ENCODE measurements around the gene MSANTD2.
"Not testable (repeated sequence)": the region's sequence is repeated elsewhere in the genome, so short reads cannot be mapped to it uniquely, and the experiment has no call there.

MSANTD2 gene

DNA sequence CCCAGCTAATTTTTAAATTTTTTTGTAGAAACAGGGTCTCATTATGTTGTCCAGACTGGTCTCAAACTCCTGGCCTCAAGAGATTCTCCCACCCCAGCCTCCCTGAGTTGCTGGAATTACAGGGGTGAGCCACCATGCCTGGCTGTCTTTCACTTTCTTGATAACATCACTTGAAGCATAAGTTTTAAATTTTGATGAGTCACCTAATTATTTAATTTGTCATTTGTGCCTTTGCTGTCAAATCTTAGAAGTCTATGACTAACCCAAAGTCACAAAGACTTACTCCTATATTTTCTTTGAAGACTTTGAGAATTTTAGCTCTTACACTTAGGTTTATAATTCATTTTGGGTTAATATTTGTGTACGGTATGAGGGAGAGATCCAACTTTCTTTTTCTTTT, 14.5 kb upstream of the MSANTD2 start:
- DNase-seq, result no peak

GRCh38 chr11:124812876-124813275, 12.7 kb upstream of the MSANTD2 start:
- no peak for DNase-seq

DNA sequence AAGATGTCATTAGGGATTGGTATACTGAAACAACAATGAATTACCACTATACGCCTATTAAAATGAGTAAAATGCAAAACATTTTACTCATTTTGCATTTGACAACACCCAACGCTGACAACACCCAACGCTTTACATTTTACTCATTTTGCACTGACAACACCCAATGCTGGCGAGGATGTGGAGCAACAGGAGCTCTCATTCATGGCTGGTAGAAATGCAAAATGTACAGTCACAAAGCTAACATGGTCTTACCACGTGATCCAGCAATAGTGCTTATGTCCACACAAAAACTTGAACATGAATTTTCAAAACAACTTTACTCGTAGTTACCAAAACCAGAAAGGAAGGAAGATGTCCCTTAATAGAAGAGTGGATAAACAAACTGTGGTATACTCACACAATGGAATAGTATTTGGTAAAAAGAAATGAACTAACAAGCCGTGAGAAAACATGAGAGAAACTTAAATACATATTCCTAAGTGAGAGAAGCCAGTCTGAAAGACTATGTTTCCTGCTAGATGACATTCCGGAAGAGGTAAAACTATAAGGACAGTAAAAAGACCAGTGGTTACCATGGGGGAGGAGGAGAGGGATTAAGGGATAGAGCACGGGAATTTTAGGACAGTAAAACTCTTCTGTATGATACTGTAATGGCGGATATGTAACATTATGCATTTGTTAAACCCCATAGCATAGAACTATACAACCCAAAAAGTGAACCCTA, 11.4 kb upstream of the MSANTD2 start:
- DNase-seq, result no peak

GRCh38 chr11:124807660-124808270, 7.6 kb upstream of the MSANTD2 start:
- DNase-seq, result no peak

GRCh38 chr11:124807201-124807600, 7.0 kb upstream of the MSANTD2 start:
- DNase-seq, result no peak

- DNase-seq, result no peak
Measured at GRCh38 chr11:124804884-124805283, 4.7 kb upstream of the MSANTD2 start.

- DNase-seq, result no peak
Measured at GRCh38 chr11:124801636-124802312, 1.6 kb upstream of the MSANTD2 start.

- no peak for DNase-seq
Measured at GRCh38 chr11:124801014-124801413, 808 bp upstream of the MSANTD2 start.

GRCh38 chr11:124799348-124800225, 619 bp downstream of the MSANTD2 start:
- peak; percentile 38 to 40 for DNase-seq

DNA sequence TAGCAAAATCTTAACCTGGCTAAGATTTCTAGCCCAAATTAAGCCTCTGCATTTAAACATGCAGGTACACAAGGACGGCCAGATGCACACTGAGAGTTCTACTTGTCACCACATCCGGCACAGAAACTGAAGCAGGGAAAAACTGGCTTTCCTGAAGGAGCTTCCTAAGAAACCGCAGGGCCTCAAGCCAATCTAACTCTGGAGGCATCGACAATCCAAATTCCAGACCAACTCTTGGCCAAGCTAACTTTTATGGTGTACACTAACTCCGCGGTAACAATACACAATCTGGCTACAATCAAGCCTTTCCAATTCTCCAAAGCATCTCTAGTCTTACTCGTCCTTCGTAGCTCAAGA, 1.2 kb downstream of the MSANTD2 start:
- DNase-seq, result peak in 1 of 2 donors; percentile 7

DNA sequence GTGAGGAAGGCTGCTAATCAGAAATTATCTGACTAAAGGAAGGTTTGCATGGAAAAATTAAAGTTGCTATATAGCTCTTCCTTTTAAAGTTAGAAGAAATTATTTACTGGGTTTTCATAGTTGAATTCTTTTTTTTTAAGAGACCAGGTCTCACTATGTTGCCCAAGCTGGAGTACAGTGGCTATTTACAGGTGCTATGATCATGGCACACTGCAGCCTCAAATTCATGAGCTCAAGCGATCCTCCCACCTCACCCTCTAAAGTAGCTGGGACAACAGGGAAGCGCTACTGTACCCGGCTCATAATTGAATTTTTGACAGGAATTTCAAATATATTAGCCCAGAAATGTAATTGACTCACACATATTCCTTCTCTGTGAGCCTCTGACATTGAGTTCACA, 3.9 kb downstream of the MSANTD2 start:
- DNase-seq, result no peak

DNA sequence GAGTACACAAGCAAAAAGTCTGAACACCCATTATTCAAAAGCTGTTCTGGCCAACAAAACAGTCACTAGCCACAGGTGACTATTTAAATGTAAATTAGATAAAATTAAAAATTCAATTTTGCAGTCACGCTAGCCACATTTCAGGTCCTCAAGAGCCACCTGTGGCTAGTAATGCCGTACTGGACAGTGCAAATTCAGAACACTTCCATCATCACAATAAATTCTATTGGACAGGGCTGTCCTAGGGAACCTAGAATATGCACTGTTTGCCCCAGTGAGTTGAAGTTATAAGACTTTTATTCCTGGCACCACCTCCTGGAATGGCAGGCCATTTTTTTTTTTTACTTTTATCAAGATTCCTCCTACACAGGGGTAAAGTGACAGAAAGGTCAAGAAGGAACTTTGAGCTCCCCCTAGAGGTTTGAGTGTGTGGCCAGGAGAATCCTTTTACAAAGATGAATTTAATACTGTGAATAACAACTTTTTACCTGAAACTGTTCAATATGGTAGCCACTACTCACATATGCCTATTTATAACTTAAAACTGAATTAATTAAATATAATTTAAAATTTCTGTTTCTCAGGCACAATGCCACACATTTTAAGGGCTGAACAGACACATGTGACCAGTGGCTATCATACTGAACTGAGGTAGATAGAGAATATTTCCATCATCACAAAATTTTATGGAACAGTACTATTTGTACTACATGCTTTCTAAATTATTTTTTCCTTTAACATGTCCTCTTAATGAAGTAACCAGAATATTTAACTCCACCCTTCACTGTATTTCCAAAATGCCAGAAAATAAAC, 6.5 kb downstream of the MSANTD2 start:
- DNase-seq, result peak; percentile 33 to 54

DNA sequence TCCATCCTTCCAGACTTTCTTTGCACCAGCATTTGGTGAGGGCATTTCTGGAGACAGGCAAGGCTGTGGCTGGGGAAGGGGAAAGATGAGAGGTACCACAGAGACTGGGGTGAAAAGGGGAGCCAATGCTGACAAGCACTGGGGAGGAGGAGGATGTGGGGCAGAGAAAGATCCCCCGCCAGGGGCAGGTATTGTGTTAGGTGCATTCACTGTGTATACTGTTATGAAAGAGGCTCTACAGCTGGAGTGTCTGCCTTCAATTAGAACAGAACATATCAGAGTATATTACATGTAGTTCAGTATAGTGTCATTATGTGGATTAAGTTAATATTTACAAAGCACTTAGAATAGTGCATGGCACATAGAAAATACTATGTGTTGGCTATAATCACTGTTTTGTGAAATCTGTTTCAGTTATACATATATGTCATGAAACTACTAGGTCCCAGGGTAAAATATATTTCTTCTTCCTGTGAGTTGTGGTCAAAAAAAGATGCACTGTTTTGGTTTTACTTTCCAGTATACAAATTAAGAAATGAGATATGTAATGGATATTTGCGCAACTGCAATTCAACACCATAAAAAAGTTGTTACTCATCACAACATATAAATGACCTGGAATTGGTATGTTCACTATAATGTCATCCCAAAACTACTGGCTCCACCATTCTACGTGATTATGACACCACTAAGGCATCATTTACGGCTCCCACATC, 8.4 kb downstream of the MSANTD2 start:
- no peak for DNase-seq

- DNase-seq, result no peak
Measured at GRCh38 chr11:124788521-124788920, 11.7 kb downstream of the MSANTD2 start.

- DNase-seq, result no peak
Measured at GRCh38 chr11:124784051-124784450, 16.2 kb downstream of the MSANTD2 start.

GRCh38 chr11:124783002-124783401, 17.2 kb downstream of the MSANTD2 start:
- DNase-seq, result no peak

GRCh38 chr11:124779568-124779967, 20.6 kb downstream of the MSANTD2 start:
- no peak for DNase-seq

DNA sequence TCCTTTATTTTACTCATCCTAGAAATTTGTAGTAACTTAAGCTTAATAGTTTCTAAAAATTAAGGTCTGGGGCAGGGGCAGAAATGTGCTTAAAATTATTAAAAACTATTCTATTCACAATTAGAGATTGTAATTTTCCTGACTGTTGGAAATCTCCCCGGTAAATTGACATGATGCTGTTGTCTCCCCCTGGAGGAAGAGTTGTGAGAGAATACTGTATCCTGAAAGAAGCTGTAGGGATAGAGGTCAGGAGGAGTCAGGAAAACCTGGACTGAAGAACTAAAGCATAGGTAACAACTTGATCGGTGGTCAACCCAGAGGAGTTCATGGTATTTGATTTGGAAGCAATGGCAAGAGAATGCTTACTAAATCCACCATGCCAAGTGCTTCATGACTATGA, 21.9 kb downstream of the MSANTD2 start:
- no peak for DNase-seq

GRCh38 chr11:124776865-124777645, 23.2 kb downstream of the MSANTD2 start:
- DNase-seq, result no peak

DNA sequence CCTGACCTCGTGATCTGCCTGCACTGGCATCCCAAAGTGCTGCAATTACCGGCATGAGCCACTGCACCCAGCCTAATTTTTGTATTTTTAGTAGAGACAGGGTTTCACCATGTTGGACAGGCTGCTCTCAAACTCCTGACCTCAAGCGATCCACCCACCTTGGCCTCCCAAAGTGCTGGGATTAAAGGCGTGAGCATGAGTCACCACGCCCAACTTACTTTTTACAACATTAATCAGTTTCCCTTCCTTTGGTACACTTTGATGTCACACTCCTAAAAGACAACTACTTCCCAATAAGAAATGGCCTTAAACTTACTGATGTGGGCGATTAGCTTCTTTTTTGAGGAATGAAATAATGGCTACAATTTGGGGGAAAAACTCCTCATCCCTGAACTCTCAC, 29.2 kb downstream of the MSANTD2 start:
- not testable (repeated sequence) for DNase-seq

Data from CD4-positive, alpha-beta T cell treated with Interleukin-1 beta for 1 hour (primary cell).